ENCODE results near the gene DZIP1.

DNA sequence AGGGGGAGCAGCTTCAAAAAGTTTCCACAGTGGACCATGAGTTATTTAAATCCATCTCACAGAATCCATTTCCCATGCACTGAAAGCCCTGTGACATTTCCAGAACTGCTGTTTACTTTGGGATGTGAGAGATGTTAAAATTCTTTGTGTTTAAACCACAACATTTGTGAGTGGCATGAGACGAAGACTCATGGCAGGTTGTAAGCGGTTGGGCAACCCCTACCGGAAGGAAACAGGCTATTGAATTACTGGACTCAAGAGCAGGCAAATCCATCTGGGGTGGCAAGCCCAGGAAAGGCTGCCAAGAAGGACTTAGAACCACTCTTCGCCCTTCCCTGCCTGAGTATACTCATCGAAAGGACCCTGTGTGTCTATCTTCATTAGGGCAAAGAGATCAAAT lies 114.3 kb downstream of the DZIP1 start:
- TF ChIP-seq, protein P1, sequence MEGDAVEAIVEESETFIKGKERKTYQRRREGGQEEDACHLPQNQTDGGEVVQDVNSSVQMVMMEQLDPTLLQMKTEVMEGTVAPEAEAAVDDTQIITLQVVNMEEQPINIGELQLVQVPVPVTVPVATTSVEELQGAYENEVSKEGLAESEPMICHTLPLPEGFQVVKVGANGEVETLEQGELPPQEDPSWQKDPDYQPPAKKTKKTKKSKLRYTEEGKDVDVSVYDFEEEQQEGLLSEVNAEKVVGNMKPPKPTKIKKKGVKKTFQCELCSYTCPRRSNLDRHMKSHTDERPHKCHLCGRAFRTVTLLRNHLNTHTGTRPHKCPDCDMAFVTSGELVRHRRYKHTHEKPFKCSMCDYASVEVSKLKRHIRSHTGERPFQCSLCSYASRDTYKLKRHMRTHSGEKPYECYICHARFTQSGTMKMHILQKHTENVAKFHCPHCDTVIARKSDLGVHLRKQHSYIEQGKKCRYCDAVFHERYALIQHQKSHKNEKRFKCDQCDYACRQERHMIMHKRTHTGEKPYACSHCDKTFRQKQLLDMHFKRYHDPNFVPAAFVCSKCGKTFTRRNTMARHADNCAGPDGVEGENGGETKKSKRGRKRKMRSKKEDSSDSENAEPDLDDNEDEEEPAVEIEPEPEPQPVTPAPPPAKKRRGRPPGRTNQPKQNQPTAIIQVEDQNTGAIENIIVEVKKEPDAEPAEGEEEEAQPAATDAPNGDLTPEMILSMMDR (IDR thresholded peaks at IDR 0.05; ENCODE audit: low read length): no peak
- no peak for TF ChIP-seq EZH2 (IDR thresholded peaks at IDR 0.05; ENCODE audit: borderline replicate concordance, low read length)
